Parathyroid adenoma (tissue), 2 donors: Measurements from ENCODE around the gene TMEM60.

Source experiments
- H2AFZ ChIP-seq: fragments of 300-600 bp; sonication (generic); one replicate; pipeline ENCODE4 v1.7.0; 2017; ENCODE audit warnings: antibody characterized with exemption, mild to moderate bottlenecking
- H3K27ac ChIP-seq: fragments of 300-600 bp; sonication (generic); one replicate; pipeline ENCODE4 v1.7.0; 2017
- H3K27me3 ChIP-seq: fragments of 300-600 bp; sonication (generic); one replicate; pipeline ENCODE4 v1.7.0; 2017; ENCODE audit warnings: low read length; ENCODE audit not compliant: control insufficient read depth, insufficient read depth
- H3K36me3 ChIP-seq: fragments of 300-600 bp; sonication (generic); one replicate; pipeline ENCODE4 v1.7.0; 2017; ENCODE audit warnings: low read length; ENCODE audit not compliant: control insufficient read depth, insufficient read depth
- H3K4me1 ChIP-seq: fragments of 300-600 bp; sonication (generic); one replicate; pipeline ENCODE4 v1.7.0; 2017; ENCODE audit warnings: control low read depth
- H3K4me2 ChIP-seq: fragments of 300-600 bp; sonication (generic); one replicate; pipeline ENCODE4 v1.7.0; 2017; ENCODE audit warnings: low read length
- H3K4me3 ChIP-seq: fragments of 300-600 bp; sonication (generic); one replicate; pipeline ENCODE4 v1.7.0; 2017; ENCODE audit warnings: low read depth, low read length
- H3K79me2 ChIP-seq: fragments of 300-600 bp; sonication (generic); one replicate; pipeline ENCODE4 v1.7.0; 2017; ENCODE audit warnings: control low read depth
- H3K9ac ChIP-seq: fragments of 300-600 bp; sonication (generic); one replicate; pipeline ENCODE4 v1.7.0; 2017; ENCODE audit warnings: mild to moderate bottlenecking
- H3K9me3 ChIP-seq: fragments of 300-600 bp; sonication (generic); one replicate; pipeline ENCODE4 v1.7.0; 2017; ENCODE audit warnings: low read length; ENCODE audit not compliant: control insufficient read depth
- TF ChIP-seq, protein P1 (sequence below): fragments of 300-600 bp; sonication (generic); IDR thresholded peaks from one replicate; pipeline ENCODE4 v1.7.0; 2017; ENCODE audit warnings: antibody characterized with exemption, mild to moderate bottlenecking
- donor health status: primary hyperparathyroidism.

Gene TMEM60

DNA sequence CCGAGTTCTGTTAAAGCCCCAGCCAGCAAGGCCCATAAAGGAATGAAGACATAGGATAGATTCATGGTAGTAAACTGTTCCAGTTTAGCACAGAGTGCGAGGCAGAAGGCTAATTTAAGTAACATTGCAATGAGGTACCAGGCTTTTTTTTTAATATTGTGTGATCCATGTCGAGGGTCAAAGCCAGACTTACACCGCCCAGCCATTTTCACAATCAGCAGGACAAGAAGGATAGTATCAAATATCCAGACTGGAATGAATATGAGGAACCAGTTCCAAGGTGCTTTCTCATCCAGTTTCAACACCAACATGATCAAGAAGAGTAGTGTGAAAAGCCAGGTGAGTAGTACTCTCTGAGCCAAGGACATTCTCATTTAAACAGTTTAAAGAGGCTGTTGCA is 4.2 kb downstream of the TMEM60 start:
- Histone ChIP-seq H3K9me3 (no peaks in the 10 kb centered on the region), H3K4me2 (peak overlapping the region; percentile 5), H3K9ac (no peak overlapping the region), H3K4me1 (peaks cover 22% of the 10 kb centered on the region), H3K4me3 (no peak overlapping the region), H3K27me3 (no peaks in the 10 kb centered on the region), H3K79me2 (peaks cover 5% of the 10 kb centered on the region), H3K27ac (peak overlapping the region; percentile 50), H2AFZ (no peak overlapping the region), H3K36me3 (no peaks in the 10 kb centered on the region)
- TF ChIP-seq, protein P1, sequence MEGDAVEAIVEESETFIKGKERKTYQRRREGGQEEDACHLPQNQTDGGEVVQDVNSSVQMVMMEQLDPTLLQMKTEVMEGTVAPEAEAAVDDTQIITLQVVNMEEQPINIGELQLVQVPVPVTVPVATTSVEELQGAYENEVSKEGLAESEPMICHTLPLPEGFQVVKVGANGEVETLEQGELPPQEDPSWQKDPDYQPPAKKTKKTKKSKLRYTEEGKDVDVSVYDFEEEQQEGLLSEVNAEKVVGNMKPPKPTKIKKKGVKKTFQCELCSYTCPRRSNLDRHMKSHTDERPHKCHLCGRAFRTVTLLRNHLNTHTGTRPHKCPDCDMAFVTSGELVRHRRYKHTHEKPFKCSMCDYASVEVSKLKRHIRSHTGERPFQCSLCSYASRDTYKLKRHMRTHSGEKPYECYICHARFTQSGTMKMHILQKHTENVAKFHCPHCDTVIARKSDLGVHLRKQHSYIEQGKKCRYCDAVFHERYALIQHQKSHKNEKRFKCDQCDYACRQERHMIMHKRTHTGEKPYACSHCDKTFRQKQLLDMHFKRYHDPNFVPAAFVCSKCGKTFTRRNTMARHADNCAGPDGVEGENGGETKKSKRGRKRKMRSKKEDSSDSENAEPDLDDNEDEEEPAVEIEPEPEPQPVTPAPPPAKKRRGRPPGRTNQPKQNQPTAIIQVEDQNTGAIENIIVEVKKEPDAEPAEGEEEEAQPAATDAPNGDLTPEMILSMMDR, result no peak

DNA sequence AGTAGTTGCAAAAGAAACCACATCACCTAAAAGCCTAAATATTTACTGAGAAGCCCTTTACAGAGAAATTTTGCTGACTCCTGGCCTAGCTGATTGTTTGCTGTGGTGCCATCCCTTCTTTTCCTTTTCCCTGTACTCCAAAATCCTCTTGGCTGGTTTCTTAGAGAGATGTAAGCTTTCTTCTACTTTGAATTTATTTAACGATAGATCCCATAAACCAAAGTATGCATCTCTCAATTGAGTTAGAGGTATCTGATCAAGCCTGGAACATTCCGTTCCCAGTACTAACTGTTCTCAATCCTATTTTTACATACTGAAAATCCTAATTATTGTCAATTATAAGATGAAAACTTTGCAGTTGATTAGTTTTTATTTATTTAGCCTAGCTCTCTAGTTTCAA is 6.3 kb downstream of the TMEM60 start:
- Histone ChIP-seq H3K9me3 (no peaks in the 10 kb centered on the region), H3K27me3 (no peaks in the 10 kb centered on the region), H3K79me2 (no peaks in the 10 kb centered on the region), H3K9ac (no peak overlapping the region), H3K4me2 (no peak overlapping the region), H2AFZ (no peak overlapping the region), H3K4me1 (peaks cover 22% of the 10 kb centered on the region), H3K27ac (no peak overlapping the region), H3K4me3 (no peak overlapping the region), H3K36me3 (no peaks in the 10 kb centered on the region)
- TF ChIP-seq, protein P1, result no peak

DNA sequence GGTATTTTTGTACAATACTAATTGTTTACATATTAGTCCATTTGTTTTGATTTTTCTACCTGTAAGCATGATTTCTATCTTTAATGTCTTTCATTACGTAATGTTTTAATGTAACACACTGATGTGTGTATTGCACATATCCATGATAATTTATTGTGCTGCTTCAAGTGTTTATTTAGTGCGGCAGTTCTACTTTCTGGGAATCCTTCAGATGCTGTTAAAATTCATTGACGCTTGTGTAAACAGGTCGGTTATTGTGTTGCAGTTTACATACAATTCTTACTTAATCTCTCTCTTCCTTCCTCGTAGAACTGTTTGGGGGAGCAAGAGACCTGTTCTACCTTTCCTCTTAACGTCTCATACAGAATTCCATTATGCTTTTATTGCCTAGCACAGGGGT is 6.9 kb downstream of the TMEM60 start:
- Histone ChIP-seq H3K27ac (peak overlapping the region; percentile 3), H3K9ac (no peak overlapping the region), H3K9me3 (no peaks in the 10 kb centered on the region), H3K4me3 (no peak overlapping the region), H3K4me1 (peaks cover 22% of the 10 kb centered on the region), H3K79me2 (no peaks in the 10 kb centered on the region), H3K36me3 (no peaks in the 10 kb centered on the region), H2AFZ (peak overlapping the region; percentile 29), H3K4me2 (no peak overlapping the region), H3K27me3 (no peaks in the 10 kb centered on the region)
- TF ChIP-seq, protein P1, result no peak

DNA sequence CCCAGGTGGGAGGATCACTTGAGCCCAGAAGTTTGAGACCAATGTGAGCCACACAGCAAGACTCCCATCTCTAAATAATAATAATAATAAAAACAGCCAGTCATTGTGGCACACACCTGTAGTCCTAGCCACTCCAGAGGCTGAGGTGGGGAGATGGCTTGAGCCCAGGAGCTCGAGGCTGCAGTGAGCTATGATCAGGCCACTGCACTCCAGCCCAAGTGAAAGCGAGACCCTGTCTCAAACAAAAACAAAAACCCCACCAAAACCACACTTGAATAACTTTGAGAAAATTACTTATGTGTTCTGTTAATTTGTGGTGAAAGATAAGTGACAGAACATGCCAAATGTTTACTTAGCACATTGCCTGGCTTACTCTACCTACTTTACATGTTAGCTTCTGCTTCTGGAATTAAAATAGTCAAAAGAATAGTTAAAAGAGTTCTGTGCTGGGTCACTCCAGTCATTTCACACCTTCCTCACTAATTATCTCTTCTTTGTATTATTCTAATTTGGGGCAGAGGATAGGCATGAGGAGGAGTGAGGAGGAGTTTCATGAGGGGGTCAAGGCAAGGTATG is 9.8 kb downstream of the TMEM60 start:
- Histone ChIP-seq H3K27ac (no peak overlapping the region), H3K9me3 (no peaks in the 10 kb centered on the region), H3K27me3 (no peaks in the 10 kb centered on the region), H3K9ac (no peak overlapping the region), H3K4me2 (no peak overlapping the region), H3K79me2 (no peaks in the 10 kb centered on the region), H3K4me1 (peaks cover 12% of the 10 kb centered on the region), H3K36me3 (no peaks in the 10 kb centered on the region), H3K4me3 (no peak overlapping the region), H2AFZ (no peak overlapping the region)
- TF ChIP-seq, protein P1, result no peak

DNA sequence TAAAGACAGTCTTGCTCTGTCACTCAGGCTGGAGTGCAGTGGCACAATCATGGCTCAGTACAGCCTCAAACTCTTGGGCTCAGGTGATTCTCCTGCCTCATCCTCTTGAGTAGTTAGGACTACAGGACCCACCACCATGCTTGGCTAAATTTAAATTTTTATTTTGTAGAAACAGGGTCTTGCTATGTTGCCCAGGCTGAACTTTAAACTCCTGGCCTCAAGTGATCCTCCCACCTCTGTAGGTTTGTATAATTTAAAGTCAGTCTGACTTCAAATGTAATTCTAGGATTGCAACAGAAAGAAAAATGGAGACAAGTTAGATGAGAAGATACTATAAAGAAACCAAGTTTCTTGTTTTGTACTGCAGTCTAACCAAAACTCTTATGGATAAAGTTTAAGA is 11.5 kb downstream of the TMEM60 start:
- Histone ChIP-seq H3K4me2 (no peak overlapping the region), H3K4me3 (no peak overlapping the region), H3K9me3 (no peaks in the 10 kb centered on the region), H3K79me2 (no peaks in the 10 kb centered on the region), H2AFZ (no peak overlapping the region), H3K4me1 (peaks cover 7% of the 10 kb centered on the region), H3K9ac (no peak overlapping the region), H3K36me3 (no peaks in the 10 kb centered on the region), H3K27ac (no peak overlapping the region), H3K27me3 (no peaks in the 10 kb centered on the region)
- TF ChIP-seq, protein P1, result no peak
